Activated T-cell treated with anti-CD3 and anti-CD28 coated beads for 4 hours (primary cell): ENCODE measurements around the gene PWWP2A.
A peak's percentile ranks its signal among the peaks of the same experiment; 100 is the strongest.

Experiments used
- DNase-seq: peaks from one replicate; pipeline ENCODE4 v3.0.0-alpha.2; 2020

Gene PWWP2A

DNA sequence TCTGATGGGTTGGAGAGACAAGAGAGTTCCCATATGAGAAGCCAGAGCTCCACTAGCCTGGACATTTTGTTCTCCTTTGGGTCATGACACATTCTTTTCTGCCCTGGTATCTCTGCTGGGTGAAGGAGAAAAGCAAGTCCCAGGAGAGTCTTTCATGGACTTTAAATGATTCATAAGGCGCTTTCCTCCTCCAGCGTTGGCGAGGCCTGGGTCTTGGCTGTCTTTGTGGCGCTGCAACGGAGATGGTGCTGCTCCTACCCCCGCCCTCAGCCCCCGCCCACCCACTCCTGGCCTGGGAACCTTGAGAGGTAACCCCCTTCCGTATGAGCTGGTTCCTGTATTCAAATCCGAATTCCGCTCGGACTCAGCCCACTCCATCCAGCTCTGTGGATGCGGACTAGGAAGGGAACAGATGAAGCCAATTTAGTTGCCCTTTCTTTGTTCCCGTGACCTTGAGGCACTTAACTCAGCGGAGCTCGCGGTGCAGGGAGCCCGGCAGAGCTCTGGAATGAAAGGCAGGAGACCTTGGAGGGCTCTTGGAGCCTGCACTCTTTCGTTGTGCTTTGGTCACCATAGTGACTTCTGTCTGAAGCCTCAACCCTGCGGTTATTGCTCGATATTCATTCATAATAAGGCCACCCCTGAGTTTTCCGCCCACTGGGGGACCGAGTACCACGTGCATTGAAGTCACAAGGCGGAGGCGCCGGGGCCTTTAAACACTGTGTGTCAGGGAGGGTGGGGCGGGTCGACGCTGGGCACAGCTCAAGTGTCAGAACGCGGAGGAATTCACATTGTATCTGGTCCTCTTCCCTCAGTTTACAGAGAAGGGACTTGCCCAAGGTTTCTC is 14.0 kb upstream of the PWWP2A start:
- no peak for DNase-seq

DNA sequence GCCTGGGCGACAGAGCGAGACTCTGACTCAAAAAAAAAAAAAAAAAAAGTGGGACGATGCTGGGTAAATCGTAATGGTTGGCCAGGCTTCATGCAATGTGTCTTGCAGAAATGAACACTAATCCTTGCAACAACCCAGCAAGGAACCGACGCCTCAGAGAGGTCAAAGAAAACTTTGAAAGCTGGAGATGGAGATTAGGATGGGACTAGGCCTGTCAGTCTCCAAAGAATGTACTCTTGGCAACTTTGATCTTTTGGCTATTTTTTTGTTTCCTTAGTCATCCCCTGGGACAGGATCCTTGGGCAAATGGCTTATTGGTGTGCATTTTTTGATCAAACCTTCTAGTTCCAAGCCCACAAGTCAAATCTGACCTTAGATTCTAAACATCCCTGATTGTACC is 10.6 kb upstream of the PWWP2A start:
- DNase-seq: no peak

GRCh38 chr5:160128632-160129031 is 9.4 kb upstream of the PWWP2A start:
- DNase-seq: no peak

- DNase-seq: no peak
These were observed 636 bp upstream of the PWWP2A start for GRCh38 chr5:160119905-160120266.

- DNase-seq: peak; percentile 40
These were observed 705 bp downstream of the PWWP2A start for GRCh38 chr5:160118349-160119141.

DNA sequence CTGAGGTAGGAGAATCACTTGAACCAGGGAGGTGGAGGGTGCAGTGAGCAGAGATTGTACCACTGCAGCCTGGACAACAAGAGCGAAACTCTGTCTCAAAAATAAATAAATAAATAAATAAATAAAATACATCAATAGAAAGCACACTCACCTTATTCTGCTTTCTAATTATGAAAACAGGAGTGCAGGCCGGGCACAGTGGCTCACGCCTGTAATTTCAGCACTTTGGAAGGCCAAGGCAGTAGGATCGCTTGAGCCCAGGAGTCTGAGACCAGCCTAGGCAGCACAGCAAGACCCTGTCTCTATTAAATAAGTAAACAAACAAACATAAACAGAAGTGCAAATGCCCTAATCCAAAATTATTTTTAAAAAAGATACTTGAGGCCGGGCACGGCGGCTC is 2.3 kb downstream of the PWWP2A start:
- no peak for DNase-seq

- DNase-seq: no peak
These were observed 11.1 kb downstream of the PWWP2A start for GRCh38 chr5:160108124-160108523.

- DNase-seq: no peak
These were observed 13.4 kb downstream of the PWWP2A start for GRCh38 chr5:160105686-160106360.

GRCh38 chr5:160097991-160098390 is 21.3 kb downstream of the PWWP2A start:
- no peak for DNase-seq

GRCh38 chr5:160096178-160096577 is 23.1 kb downstream of the PWWP2A start:
- no peak for DNase-seq

DNA sequence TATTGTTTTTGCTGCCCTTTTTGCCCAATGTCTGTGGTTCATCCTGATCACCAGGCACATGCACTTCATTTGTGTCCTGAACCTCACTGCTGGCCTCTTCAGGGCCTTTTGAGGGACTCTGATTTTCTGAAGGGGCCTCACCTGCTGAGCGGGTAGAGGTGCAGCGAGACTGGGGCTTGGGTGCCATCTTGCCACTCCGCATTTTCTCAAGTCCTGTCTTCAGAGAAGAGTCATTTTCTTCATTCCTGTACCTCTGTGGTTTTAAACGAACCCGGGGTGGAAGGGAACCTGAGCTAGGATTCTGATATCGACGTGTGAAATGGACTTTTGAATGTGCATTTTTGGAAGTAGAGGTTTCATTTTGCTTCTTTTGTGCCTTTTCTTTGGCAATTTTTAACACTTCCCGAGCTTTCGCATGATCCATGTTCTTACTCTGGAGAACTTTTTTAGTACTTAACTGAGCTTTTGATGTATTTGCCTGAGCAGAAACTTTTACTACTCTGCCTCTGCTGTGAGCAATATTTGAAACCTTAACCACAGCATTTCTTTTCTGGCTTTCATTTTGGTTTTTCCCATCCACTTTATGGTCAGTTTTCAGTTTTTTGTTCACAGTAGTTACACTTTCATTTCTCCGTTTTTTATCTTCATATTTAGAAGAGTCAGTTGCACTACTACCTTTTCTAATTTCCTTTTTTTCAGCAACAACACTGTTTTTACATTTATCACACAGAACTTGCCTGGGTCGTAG is 26.1 kb downstream of the PWWP2A start:
- no peak for DNase-seq

GRCh38 chr5:160092514-160092913 is 26.7 kb downstream of the PWWP2A start:
- DNase-seq: no peak

- DNase-seq: no peak
These were observed 29.2 kb downstream of the PWWP2A start for GRCh38 chr5:160090059-160090458.

GRCh38 chr5:160089531-160089930 is 29.7 kb downstream of the PWWP2A start:
- no peak for DNase-seq

GRCh38 chr5:160088805-160089204 is 30.4 kb downstream of the PWWP2A start:
- DNase-seq: no peak

GRCh38 chr5:160087199-160087598 is 32.1 kb downstream of the PWWP2A start:
- no peak for DNase-seq

GRCh38 chr5:160084144-160084543 is 35.1 kb downstream of the PWWP2A start:
- no peak for DNase-seq

DNA sequence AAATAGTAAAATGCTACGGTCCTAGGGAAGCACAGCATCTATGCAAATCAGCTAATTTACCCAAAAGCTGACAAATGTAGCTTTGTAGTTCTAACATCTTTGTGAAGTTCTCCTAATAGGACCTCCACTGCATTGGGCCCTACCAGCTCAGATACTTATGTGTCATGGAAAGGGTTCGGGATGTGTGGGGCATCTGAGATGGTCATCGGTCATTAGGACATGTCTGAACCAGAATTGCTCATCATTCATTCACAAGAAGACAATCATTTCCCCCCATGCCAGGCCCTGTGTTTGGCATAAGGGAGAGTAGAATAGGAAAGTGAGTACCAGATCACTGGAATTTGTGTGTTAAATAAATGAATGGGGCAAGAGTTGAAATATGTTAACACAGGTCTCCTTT is 35.7 kb downstream of the PWWP2A start:
- no peak for DNase-seq

GRCh38 chr5:160082614-160083500 is 36.4 kb downstream of the PWWP2A start:
- no peak for DNase-seq

GRCh38 chr5:160081495-160081894 is 37.8 kb downstream of the PWWP2A start:
- no peak for DNase-seq

DNA sequence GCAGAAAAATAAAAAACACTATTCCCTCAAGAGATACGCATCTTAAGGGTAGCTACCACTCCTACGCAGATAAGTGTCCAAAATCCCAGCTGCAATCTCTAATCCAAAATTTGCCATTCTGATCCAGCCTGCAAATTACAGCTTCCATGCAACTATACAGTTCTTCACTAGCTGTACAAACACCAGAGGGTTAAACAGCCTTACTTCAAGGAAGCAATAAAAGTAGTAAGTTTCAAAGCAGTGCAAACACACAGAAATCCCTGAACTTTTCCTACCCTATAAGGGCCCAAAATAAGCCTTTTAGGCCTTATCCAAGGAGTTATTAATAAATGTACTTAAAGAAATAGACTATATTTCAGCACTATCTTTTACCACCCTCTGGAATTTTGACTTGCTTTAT is 39.5 kb downstream of the PWWP2A start:
- no peak for DNase-seq

DNA sequence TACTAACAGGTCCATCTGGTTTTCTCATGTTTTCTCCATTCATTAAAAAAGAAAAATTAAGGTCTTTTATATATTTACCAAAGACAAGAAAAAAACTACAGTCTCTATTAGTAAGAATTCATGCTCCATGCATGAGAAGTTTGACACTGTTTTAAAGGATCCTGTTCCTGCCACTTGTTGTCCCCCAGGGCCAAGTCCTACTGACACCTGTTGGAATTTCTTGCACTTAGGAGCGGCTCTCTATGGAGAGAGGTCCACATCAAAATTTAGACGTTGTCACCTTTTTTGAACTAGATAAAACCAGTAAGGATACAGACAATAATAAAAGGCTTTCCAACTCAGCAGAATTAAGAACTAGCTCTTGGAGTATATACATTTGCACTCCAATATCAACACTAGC is 42.3 kb downstream of the PWWP2A start:
- DNase-seq: no peak
